HCT116 (cell line): ENCODE measurements around the gene MEF2D. TPM values are rescaled to one million over a fixed set of nuclear protein-coding genes. Genes with fewer than 3 reads are reported as not detected.

Source experiments
- ATAC-seq: fragments of 200-7000 bp; cut with Tn5 transposase; 2 replicates; pipeline ENCODE4 v1.9.1; 2020; ENCODE audit warnings: mild to moderate bottlenecking, moderate library complexity
- BruUV-seq: library from RNA; stranded (reverse); fragments of 400-500 nt; replicated peaks from 2 replicates; lab custom pipeline; 2021; lab: Mats Ljungman, UMichigan
- CTCF ChIA-PET: fragments of 300-600 bp; sonication (Branson Sonifier 250); formaldehyde crosslinking; loops from one replicate; lab custom pipeline; 2021; ENCODE audit warnings: antibody characterized with exemption; lab: Charles Lee
- POLR2A ChIA-PET: fragments of 300-600, 350-600 bp; sonication (Branson Sonifier 250); formaldehyde crosslinking; loops from one replicate; lab custom pipeline; 2021; ENCODE audit warnings: antibody characterized with exemption; lab: Charles Lee
- RAD21 ChIA-PET, 2 experiments: fragments of 300-600 bp; sonication (Branson Sonifier 250); formaldehyde crosslinking; loops; one replicate each; lab custom pipeline; 2023; ENCODE audit warnings: low total read pairs in 2 of 2; ENCODE audit not compliant: uncharacterized antibody in 2 of 2, unreplicated experiment in 2 of 2, low non-redundant PET in 1 of 2; lab: Charles Lee
- DNase-seq: peaks from one replicate; pipeline ENCODE4 v3.0.0-alpha.2; 2010; ENCODE audit warnings: low read depth, low spot score
- H2AFZ ChIP-seq: fragments of 200-600 bp; shearing (Covaris generic), sonication (generic); 2 replicates; pipeline ENCODE4 v1.6.1; 2017; ENCODE audit warnings: low read depth, mixed run types, mixed read lengths, antibody characterized with exemption, low read length; ENCODE audit not compliant: poor library complexity, severe bottlenecking
- H3K27ac ChIP-seq: 2 replicates; pipeline ENCODE4 v1.5.1; 2012; ENCODE audit warnings: low read depth, low read length
- H3K27me3 ChIP-seq: fragments of 200-600 bp; sonication (generic); 2 replicates; pipeline ENCODE4 v1.6.1; 2016; ENCODE audit warnings: mixed run types, low read length, mixed read lengths; ENCODE audit not compliant: insufficient read depth
- H3K36me3 ChIP-seq, 2 experiments: fragments of 200-500 bp in 1 of 2; fragments of 200-600 bp in 1 of 2; sonication (Bioruptor generic) in 1 of 2; sonication (generic) in 1 of 2; 2 replicates each; pipeline versions ENCODE4 v1.5.1 to v1.6.1; 2014 to 2016; ENCODE audit warnings: low read length in 2 of 2, inconsistent platforms in 1 of 2, mixed read lengths in 1 of 2, mixed run types in 1 of 2; ENCODE audit not compliant: insufficient read depth in 2 of 2, control insufficient read depth in 1 of 2
- H3K4me1 ChIP-seq, 2 experiments: fragments of 200-600 bp in 1 of 2; sonication (generic) in 1 of 2; 2 replicates each; pipeline versions ENCODE4 v1.5.1 to v1.6.1; 2012 to 2017; ENCODE audit warnings: low read length in 2 of 2, inconsistent platforms in 1 of 2, mild to moderate bottlenecking in 1 of 2, mixed read lengths in 1 of 2, mixed run types in 1 of 2, moderate library complexity in 1 of 2; ENCODE audit not compliant: insufficient read depth in 2 of 2, control insufficient read depth in 1 of 2
- H3K4me2 ChIP-seq: fragments of 200-600 bp; sonication (generic); 2 replicates; pipeline ENCODE4 v1.6.1; 2017; ENCODE audit warnings: mixed run types, low read length, mixed read lengths
- H3K4me3 ChIP-seq, 2 experiments: fragments of 200-600 bp in 1 of 2; sonication (generic) in 1 of 2; replicated peaks in 1 of 2; 2 replicates each; pipeline ENCODE4 v1.5.1; 2011 to 2016; ENCODE audit warnings: low read length in 2 of 2, control low read depth in 1 of 2, low read depth in 1 of 2, mild to moderate bottlenecking in 1 of 2, mixed read lengths in 1 of 2, mixed run types in 1 of 2
- H3K79me2 ChIP-seq: fragments of 200-600 bp; sonication (generic); 2 replicates; pipeline ENCODE4 v1.6.1; 2017; ENCODE audit warnings: mild to moderate bottlenecking, mixed run types, low read length, moderate library complexity, mixed read lengths; ENCODE audit not compliant: insufficient read depth
- H3K9ac ChIP-seq: fragments of 200-600 bp; sonication (generic); 2 replicates; pipeline ENCODE4 v1.6.1; 2016; ENCODE audit warnings: low read length, mixed read lengths
- H3K9me2 ChIP-seq: fragments of 200-600 bp; sonication (generic), shearing (Covaris generic); 2 replicates; pipeline ENCODE4 v1.6.1; 2017; ENCODE audit warnings: mixed run types, mild to moderate bottlenecking, moderate library complexity; ENCODE audit not compliant: insufficient read depth
- H3K9me3 ChIP-seq, 2 experiments: fragments of 200-500 bp in 1 of 2; fragments of 200-600 bp in 1 of 2; sonication (Bioruptor generic) in 1 of 2; sonication (generic) in 1 of 2; 2 replicates each; pipeline ENCODE4 v1.6.1; 2014 to 2017; ENCODE audit warnings: low read length in 2 of 2, mixed read lengths in 2 of 2, inconsistent platforms in 1 of 2, low read depth in 1 of 2, mild to moderate bottlenecking in 1 of 2, mixed run types in 1 of 2, moderate library complexity in 1 of 2; ENCODE audit not compliant: control insufficient read depth in 1 of 2, insufficient read depth in 1 of 2
- H4K20me1 ChIP-seq: fragments of 200-600 bp; sonication (generic), shearing (Covaris generic); 2 replicates; pipeline ENCODE4 v1.6.1; 2017; ENCODE audit warnings: mixed run types, mild to moderate bottlenecking, moderate library complexity; ENCODE audit not compliant: insufficient read depth
- EZH2 ChIP-seq: fragments of 200-600 bp; sonication (generic); IDR thresholded peaks from 2 replicates; pipeline ENCODE4 v1.6.1; 2017; ENCODE audit warnings: antibody characterized with exemption, mixed run types
- JUND ChIP-seq: IDR thresholded peaks from 2 replicates; pipeline ENCODE4 v1.6.1; 2012
- SP1 ChIP-seq: IDR thresholded peaks from 2 replicates; pipeline ENCODE4 v1.6.1; 2012; ENCODE audit warnings: low read depth
- YY1 ChIP-seq: IDR thresholded peaks from 2 replicates; pipeline ENCODE4 v1.6.1; 2011; ENCODE audit warnings: low read length, low read depth, moderate library complexity, mild to moderate bottlenecking; ENCODE audit not compliant: insufficient replicate concordance; ENCODE audit errors: extremely low read depth
- ZNF274 ChIP-seq: fragments of 200-500 bp; sonication (Bioruptor generic); IDR thresholded peaks from 2 replicates; pipeline ENCODE4 v1.6.1; 2014; ENCODE audit warnings: mild to moderate bottlenecking, low read depth, low read length, inconsistent platforms
- intact Hi-C: fragments of 100-400 bp; cut with micrococcal nuclease; formaldehyde crosslinking; loops from 2 replicates; pipeline ENCODE4 v1.10.0; 2022
- total RNA-seq: library from RNA; stranded (reverse); gene quantifications from one replicate; pipeline ENCODE4 v1.2.1, GENCODE V29; 2021; ENCODE audit not compliant: unreplicated experiment
- TF ChIP-seq, protein P1 (sequence below): IDR thresholded peaks from 2 replicates; pipeline ENCODE4 v1.6.1; 2012
- TF ChIP-seq, protein P2 (sequence below), 3 experiments: fragments of 200-600 bp in 1 of 3; sonication (generic) in 1 of 3; IDR thresholded peaks in 2 of 3; conservative IDR thresholded peaks in 1 of 3; 2 replicates each; pipeline ENCODE4 v1.5.1; 2012 to 2017; ENCODE audit warnings: low read depth in 2 of 3, low read length in 2 of 3, antibody characterized with exemption in 1 of 3, borderline replicate concordance in 1 of 3, control low read depth in 1 of 3, mild to moderate bottlenecking in 1 of 3, mixed read lengths in 1 of 3, mixed run types in 1 of 3, moderate library complexity in 1 of 3; ENCODE audit not compliant: insufficient read depth in 1 of 3

The MEF2D gene
- total RNA-seq, 1 experiment from 2014 or later, result 44.2 TPM

DNA sequence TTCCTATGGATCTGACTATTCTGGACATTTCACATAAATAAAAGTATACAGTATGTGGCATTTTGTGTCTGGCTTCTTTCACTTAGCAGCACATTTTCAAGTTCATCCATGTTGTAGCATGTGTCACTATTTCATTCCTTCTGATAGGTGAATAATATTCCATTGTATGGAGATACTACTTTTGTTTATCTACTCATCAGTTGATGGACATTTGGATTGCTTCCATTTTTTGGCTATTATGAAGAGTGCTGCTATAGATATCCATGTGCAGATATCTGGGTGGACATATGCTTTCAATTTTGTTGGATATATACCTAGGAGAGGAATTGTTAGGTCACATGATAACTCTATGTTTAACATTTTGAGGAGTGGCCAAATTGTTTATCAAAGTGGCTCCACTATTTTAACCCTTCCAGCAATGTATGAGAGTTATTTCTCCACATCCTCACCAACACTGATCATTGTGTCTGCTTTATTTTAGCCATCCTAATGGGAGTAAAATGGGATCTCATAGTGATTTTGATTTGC is 21.9 kb upstream of the MEF2D start:
- POLR2A ChIA-PET, result no interaction called here
- intact Hi-C loops, result no loop called here
- no peak for ATAC-seq

More for the DNA sequence above, 21.9 kb upstream of the MEF2D start:
- H3K4me1 ChIP-seq, result 0 out of 4 replicates have a peak, but pooled peaks cover 0 to 4% of the 10 kb centered on the region in 2 experiments
- H3K27ac ChIP-seq, result no peak overlapping the region
- H3K79me2 ChIP-seq, result no peaks in the 10 kb centered on the region
- ChIA-PET CTCF (no interaction called here), RAD21 (no interaction called here)
- no peaks in the 10 kb centered on the region for H3K9me3 ChIP-seq
- no peaks in the 10 kb centered on the region for H3K9me2 ChIP-seq
- BruUV-seq, result no TSS peak
- no peak overlapping the region for H3K4me2 ChIP-seq
- no peaks in the 10 kb centered on the region for H4K20me1 ChIP-seq
- H3K36me3 ChIP-seq, result peaks cover 4 to 17% of the 10 kb centered on the region in 2 experiments; a peak in 2 of 4 replicates
- no peak overlapping the region for H3K9ac ChIP-seq
- no peaks in the 10 kb centered on the region for H3K27me3 ChIP-seq
- DNase-seq, result no peak
- H3K4me3 ChIP-seq, result no peak overlapping the region
- TF ChIP-seq, protein P1, sequence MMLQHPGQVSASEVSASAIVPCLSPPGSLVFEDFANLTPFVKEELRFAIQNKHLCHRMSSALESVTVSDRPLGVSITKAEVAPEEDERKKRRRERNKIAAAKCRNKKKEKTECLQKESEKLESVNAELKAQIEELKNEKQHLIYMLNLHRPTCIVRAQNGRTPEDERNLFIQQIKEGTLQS, result no peak
- TF ChIP-seq YY1 (no peak), EZH2 (no peak), JUND (no peak), ZNF274 (no peak), SP1 (no peak)
- TF ChIP-seq, protein P2, sequence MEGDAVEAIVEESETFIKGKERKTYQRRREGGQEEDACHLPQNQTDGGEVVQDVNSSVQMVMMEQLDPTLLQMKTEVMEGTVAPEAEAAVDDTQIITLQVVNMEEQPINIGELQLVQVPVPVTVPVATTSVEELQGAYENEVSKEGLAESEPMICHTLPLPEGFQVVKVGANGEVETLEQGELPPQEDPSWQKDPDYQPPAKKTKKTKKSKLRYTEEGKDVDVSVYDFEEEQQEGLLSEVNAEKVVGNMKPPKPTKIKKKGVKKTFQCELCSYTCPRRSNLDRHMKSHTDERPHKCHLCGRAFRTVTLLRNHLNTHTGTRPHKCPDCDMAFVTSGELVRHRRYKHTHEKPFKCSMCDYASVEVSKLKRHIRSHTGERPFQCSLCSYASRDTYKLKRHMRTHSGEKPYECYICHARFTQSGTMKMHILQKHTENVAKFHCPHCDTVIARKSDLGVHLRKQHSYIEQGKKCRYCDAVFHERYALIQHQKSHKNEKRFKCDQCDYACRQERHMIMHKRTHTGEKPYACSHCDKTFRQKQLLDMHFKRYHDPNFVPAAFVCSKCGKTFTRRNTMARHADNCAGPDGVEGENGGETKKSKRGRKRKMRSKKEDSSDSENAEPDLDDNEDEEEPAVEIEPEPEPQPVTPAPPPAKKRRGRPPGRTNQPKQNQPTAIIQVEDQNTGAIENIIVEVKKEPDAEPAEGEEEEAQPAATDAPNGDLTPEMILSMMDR (IDR thresholded peaks at IDR 0.05 in 2 of 3, conservative IDR thresholded peaks at IDR 0.05 in 1 of 3; ENCODE audit: borderline replicate concordance in 1 of 3, insufficient read depth in 1 of 3, low read depth in 2 of 3, low read length in 2 of 3), result no peak
- TF ChIP-seq, all 23 proteins: peak for 0
- no peak overlapping the region for H2AFZ ChIP-seq
